ENCODE results near the gene YDJC.
A peak's percentile ranks its signal among the peaks of the same experiment; 100 is the strongest.
"Not testable (repeated sequence)": the region's sequence is repeated elsewhere in the genome, so short reads cannot be mapped to it uniquely, and the experiment has no call there.

YDJC gene

GRCh38 chr22:21651521-21652009 is 21.7 kb upstream of the YDJC start:
- DNase-seq (ENCODE audit: low read depth in 2 of 2): no peak

- no peak for DNase-seq (ENCODE audit: low read depth in 2 of 2)
Measured at GRCh38 chr22:21650823-21651520, 21.1 kb upstream of the YDJC start.

- no peak for DNase-seq (ENCODE audit: low read depth in 2 of 2)
Measured at GRCh38 chr22:21650280-21650679, 20.5 kb upstream of the YDJC start.

GRCh38 chr22:21646608-21647590 is 17.1 kb upstream of the YDJC start:
- DNase-seq (ENCODE audit: low read depth in 2 of 2): peak in 1 of 2 donors; percentile 58

- DNase-seq (ENCODE audit: low read depth in 2 of 2): not testable (repeated sequence)
Measured at GRCh38 chr22:21645513-21645912, 15.7 kb upstream of the YDJC start.

- no peak for DNase-seq (ENCODE audit: low read depth in 2 of 2)
Measured at GRCh38 chr22:21643533-21644357, 13.9 kb upstream of the YDJC start.

GRCh38 chr22:21642584-21643448 is 13.0 kb upstream of the YDJC start:
- DNase-seq (ENCODE audit: low read depth in 2 of 2): no peak

GRCh38 chr22:21641789-21642583 is 12.2 kb upstream of the YDJC start, which contains the start of gene SDF2L1:
Gene SDF2L1, plus strand, starts transcription at chr22:21642302. Its CDS starts 35 bp downstream, at chr22:21642337.
- DNase-seq (ENCODE audit: low read depth in 2 of 2): peak; percentile 96

GRCh38 chr22:21641417-21641788 is 11.6 kb upstream of the YDJC start:
- no peak for DNase-seq (ENCODE audit: low read depth in 2 of 2)

- DNase-seq (ENCODE audit: low read depth in 2 of 2): no peak
Measured at GRCh38 chr22:21640810-21641209, 11.0 kb upstream of the YDJC start.

GRCh38 chr22:21639359-21639758 is 9.5 kb upstream of the YDJC start:
- no peak for DNase-seq (ENCODE audit: low read depth in 2 of 2)

GRCh38 chr22:21637450-21637849 is 7.6 kb upstream of the YDJC start:
- DNase-seq (ENCODE audit: low read depth in 2 of 2): not testable (repeated sequence)

- no peak for DNase-seq (ENCODE audit: low read depth in 2 of 2)
Measured at GRCh38 chr22:21636629-21637218, 6.9 kb upstream of the YDJC start.

GRCh38 chr22:21635771-21636510 is 6.1 kb upstream of the YDJC start:
- no peak for DNase-seq (ENCODE audit: low read depth in 2 of 2)

- no peak for DNase-seq (ENCODE audit: low read depth in 2 of 2)
Measured at GRCh38 chr22:21634844-21635243, 5.0 kb upstream of the YDJC start.

GRCh38 chr22:21634081-21634480 is 4.3 kb upstream of the YDJC start:
- no peak for DNase-seq (ENCODE audit: low read depth in 2 of 2)

- DNase-seq (ENCODE audit: low read depth in 2 of 2): no peak
Measured at GRCh38 chr22:21633481-21633880, 3.7 kb upstream of the YDJC start.

GRCh38 chr22:21632931-21633330 is 3.1 kb upstream of the YDJC start:
- no peak for DNase-seq (ENCODE audit: low read depth in 2 of 2)
